A549 (cell line): ENCODE data around the gene SBK2. TPM values are rescaled to one million over a fixed set of nuclear protein-coding genes. Genes with fewer than 3 reads are reported as not detected.

Source experiments
- ATAC-seq, 2 experiments: fragments of 200-7000 bp in 1 of 2; fragments of >200 bp in 1 of 2; cut with Nextera tagmentation in 1 of 2; cut with Tn5 transposase in 1 of 2; 3 replicates each; pipeline versions ENCODE4 v1.8.0 to v1.9.1; 2018 to 2020; ENCODE audit warnings: mild to moderate bottlenecking in 1 of 2, moderate library complexity in 1 of 2
- CTCF ChIA-PET: fragments of 300-600 bp; sonication (Branson Sonifier 250); formaldehyde crosslinking; extraction: SDS; loops from one replicate; lab custom pipeline; 2021; ENCODE audit warnings: antibody characterized with exemption, inconsistent platforms; lab: Yijun Ruan, JAX
- POLR2A ChIA-PET: fragments of 350-600 bp; formaldehyde crosslinking; extraction: SDS; loops from one replicate; lab custom pipeline; 2021; ENCODE audit warnings: antibody characterized with exemption, inconsistent platforms; lab: Yijun Ruan, JAX
- DNase-seq, 2 experiments: peaks; one replicate each; pipeline versions ENCODE4 v3.0.0 to v3.0.0-alpha.2; 2011 to 2016; ENCODE audit warnings: low read depth in 1 of 2, low spot score in 1 of 2
- FAIRE-seq: peaks from 2 replicates; lab custom pipeline; 2011; peaks lifted over from hg19 to GRCh38; lab: Jason Lieb, UNC
- H3K27ac ChIP-seq, 2 experiments: fragments of >200 bp; sonication (Bioruptor Twin); formaldehyde crosslinking; 3 replicates each; pipeline ENCODE4 v1.5.1; 2016 to 2017
- H3K4me1 ChIP-seq: fragments of >200 bp; sonication (Bioruptor Twin); formaldehyde crosslinking; 3 replicates; pipeline ENCODE4 v1.6.1; 2016
- H3K4me2 ChIP-seq: fragments of >200 bp; sonication (Bioruptor Twin); formaldehyde crosslinking; 3 replicates; pipeline ENCODE4 v1.6.1; 2016
- H3K4me3 ChIP-seq: fragments of >200 bp; sonication (Bioruptor Twin); formaldehyde crosslinking; 3 replicates; pipeline ENCODE4 v1.5.1; 2016
- H3K9me3 ChIP-seq: fragments of >200 bp; sonication (Bioruptor Twin); formaldehyde crosslinking; 3 replicates; pipeline ENCODE4 v1.6.1; 2016
- BHLHE40 ChIP-seq: IDR thresholded peaks from 2 replicates; pipeline ENCODE4 v1.6.1; 2012; ENCODE audit warnings: low read depth, low read length, inconsistent platforms
- EHF ChIP-seq: fragments of 250-450 bp; sonication (Bioruptor Pico); IDR thresholded peaks from 2 replicates; pipeline ENCODE4 v1.5.0; 2020; ENCODE audit warnings: mild to moderate bottlenecking
- ESRRA ChIP-seq: fragments of 150-350 bp; IDR thresholded peaks from 2 replicates; pipeline ENCODE4 v1.6.1; 2014; ENCODE audit warnings: mild to moderate bottlenecking, low read length, borderline replicate concordance
- FOSL2 ChIP-seq, 2 experiments: fragments of 450-650 bp in 1 of 2; fragments of >200 bp in 1 of 2; sonication (Bioruptor Twin) in 1 of 2; formaldehyde crosslinking; IDR thresholded peaks; 2 replicates each; pipeline versions ENCODE4 v1.5.0 to v1.6.1; 2016 to 2020; ENCODE audit warnings: mild to moderate bottlenecking in 1 of 2, moderate library complexity in 1 of 2
- HEYL ChIP-seq: fragments of 250-450 bp; sonication (Bioruptor Pico); IDR thresholded peaks from 2 replicates; pipeline ENCODE4 v1.8.0; 2021; ENCODE audit warnings: mild to moderate bottlenecking, moderate library complexity
- JUNB ChIP-seq: fragments of >200 bp; sonication (Bioruptor Twin); formaldehyde crosslinking; IDR thresholded peaks from 2 replicates; pipeline ENCODE4 v1.6.1; 2016
- KDM1A ChIP-seq: fragments of 200-600 bp; sonication (generic); IDR thresholded peaks from 2 replicates; pipeline ENCODE4 v1.6.1; 2016; ENCODE audit warnings: low read depth, mild to moderate bottlenecking
- MAFK ChIP-seq: fragments of 450-650 bp; IDR thresholded peaks from 2 replicates; pipeline ENCODE4 v1.6.1; 2014; ENCODE audit not compliant: partially characterized antibody
- NFE2L2 ChIP-seq: fragments of 150-350 bp; conservative IDR thresholded peaks from 2 replicates; pipeline ENCODE4 v1.6.1; 2014; ENCODE audit warnings: low read length
- POLR2A ChIP-seq: IDR thresholded peaks from 2 replicates; pipeline ENCODE4 v1.6.1; 2012; ENCODE audit warnings: mild to moderate bottlenecking, low read length
- POLR2AphosphoS2 ChIP-seq: conservative IDR thresholded peaks from 2 replicates; pipeline ENCODE4 v1.6.1; 2012; ENCODE audit warnings: low read length, improper control_type of control experiment, inconsistent platforms
- RARB ChIP-seq: fragments of 250-450 bp; sonication (Bioruptor Pico); IDR thresholded peaks from 2 replicates; pipeline ENCODE4 v1.8.0; 2021; ENCODE audit warnings: mild to moderate bottlenecking, moderate library complexity
- RFX5 ChIP-seq: fragments of 450-650 bp; IDR thresholded peaks from 2 replicates; pipeline ENCODE4 v1.7.1; 2014; ENCODE audit warnings: antibody characterized with exemption, mild to moderate bottlenecking, moderate library complexity
- SREBF2 ChIP-seq: fragments of 450-650 bp; IDR thresholded peaks from 2 replicates; pipeline ENCODE4 v1.6.1; 2014; ENCODE audit warnings: mild to moderate bottlenecking, moderate library complexity
- ZFP36 ChIP-seq: fragments of 450-650 bp; IDR thresholded peaks from 2 replicates; pipeline ENCODE4 v1.6.1; 2014; ENCODE audit warnings: borderline replicate concordance; ENCODE audit not compliant: partially characterized antibody
- WGBS: methylation state at CpG from one replicate; pipeline ENCODE4 v1.1.6; 2017; ENCODE audit errors: missing lambda C conversion rate; 5-methylcytosine and 5-hydroxymethylcytosine counted together
- polyA plus RNA-seq, 4 experiments: library from polyadenylated mRNA; depleted of rRNA in 3 of 4; stranded (reverse); fragments of >200 nt; fragmentation: RNase III in 1 of 4; extraction: RNeasy Plus Mini Kit Qiagen cat#74134 plus additional on column Dnase treatment in 1 of 4; gene quantifications; 2 replicates in 3 of 4; 3 replicates in 1 of 4; pipeline ENCODE4 v1.2.3, GENCODE V29; 2011 to 2017
- TF ChIP-seq, protein P1 (sequence below): fragments of >200 bp; sonication (Bioruptor Twin); formaldehyde crosslinking; IDR thresholded peaks from 3 replicates; pipeline ENCODE4 v1.6.1; 2016
- TF ChIP-seq, protein P2 (sequence below): IDR thresholded peaks from 2 replicates; pipeline ENCODE4 v1.6.1; 2012
- TF ChIP-seq, protein P3 (sequence below): fragments of 450-650 bp; IDR thresholded peaks from 2 replicates; pipeline ENCODE4 v1.6.1; 2014; ENCODE audit warnings: antibody characterized with exemption
- TF ChIP-seq, protein P4 (sequence below): fragments of 200-600 bp; sonication (generic); IDR thresholded peaks from 2 replicates; pipeline ENCODE4 v1.6.1; 2016; ENCODE audit warnings: antibody characterized with exemption, mild to moderate bottlenecking, moderate library complexity

The SBK2 gene
- polyA plus RNA-seq, 2 of the 4 experiments (the other 2 are of a cell fraction): 0.89 to 1.1 TPM

DNA sequence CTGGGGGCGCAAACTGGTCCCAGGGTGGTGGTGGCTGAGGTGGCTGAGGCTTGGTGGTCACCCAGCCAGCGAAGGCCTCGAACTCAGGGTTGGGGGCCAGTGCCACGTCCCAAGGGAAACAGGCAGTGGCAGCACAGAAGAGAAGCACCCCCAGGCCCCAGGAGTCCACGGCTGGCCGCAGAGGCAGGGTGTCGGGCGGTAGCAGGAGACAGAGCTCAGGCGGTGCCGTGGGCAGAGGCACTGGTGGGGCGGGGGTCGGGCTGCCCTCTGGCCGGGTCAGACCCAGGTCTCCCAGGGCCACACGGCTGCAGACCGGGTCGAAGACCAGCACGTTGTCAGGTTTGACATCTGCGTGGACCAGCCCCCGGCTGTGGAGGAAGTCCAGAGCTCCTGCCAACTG is 4.2 kb upstream of the SBK2 start (continued):
- TF ChIP-seq MAFK (no peak), FOSL2 (IDR thresholded peaks at IDR 0.05) (no peak), FOSL2 (CRISPR knock-in tag; IDR thresholded peaks at IDR 0.05) (no peak), KDM1A (no peak), SREBF2 (no peak)

DNA sequence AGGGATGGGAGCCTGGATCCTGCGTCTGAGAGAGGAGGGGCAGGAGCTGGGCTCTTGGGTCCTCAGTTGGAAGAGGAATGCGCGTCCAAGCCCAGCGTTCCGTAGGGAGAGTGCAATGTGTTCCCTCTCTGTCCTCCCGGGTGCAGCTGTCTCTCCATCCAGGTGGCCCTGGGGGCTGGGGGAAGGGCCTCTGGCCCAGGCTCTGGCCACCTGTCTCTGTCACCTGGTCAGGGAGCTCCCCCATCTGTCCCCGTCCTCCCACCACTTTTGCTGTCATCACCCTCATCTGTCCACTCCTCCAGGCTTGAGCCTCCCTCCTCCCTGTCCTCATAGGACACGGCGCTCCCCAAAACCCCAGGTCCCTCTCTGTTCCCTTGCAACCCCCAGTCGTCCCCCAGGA is 3.7 kb upstream of the SBK2 start:
- DNase-seq: no peak
- no peak for TF ChIP-seq ZFP36
- no peak for TF ChIP-seq ESRRA
- TF ChIP-seq, protein P1, sequence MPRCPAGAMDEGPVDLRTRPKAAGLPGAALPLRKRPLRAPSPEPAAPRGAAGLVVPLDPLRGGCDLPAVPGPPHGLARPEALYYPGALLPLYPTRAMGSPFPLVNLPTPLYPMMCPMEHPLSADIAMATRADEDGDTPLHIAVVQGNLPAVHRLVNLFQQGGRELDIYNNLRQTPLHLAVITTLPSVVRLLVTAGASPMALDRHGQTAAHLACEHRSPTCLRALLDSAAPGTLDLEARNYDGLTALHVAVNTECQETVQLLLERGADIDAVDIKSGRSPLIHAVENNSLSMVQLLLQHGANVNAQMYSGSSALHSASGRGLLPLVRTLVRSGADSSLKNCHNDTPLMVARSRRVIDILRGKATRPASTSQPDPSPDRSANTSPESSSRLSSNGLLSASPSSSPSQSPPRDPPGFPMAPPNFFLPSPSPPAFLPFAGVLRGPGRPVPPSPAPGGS: no peak
- no peak for TF ChIP-seq BHLHE40
- TF ChIP-seq, protein P2, sequence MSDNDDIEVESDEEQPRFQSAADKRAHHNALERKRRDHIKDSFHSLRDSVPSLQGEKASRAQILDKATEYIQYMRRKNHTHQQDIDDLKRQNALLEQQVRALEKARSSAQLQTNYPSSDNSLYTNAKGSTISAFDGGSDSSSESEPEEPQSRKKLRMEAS: no peak
- no peak for TF ChIP-seq KDM1A
- TF ChIP-seq, all 56 proteins: peak for 0
- Histone ChIP-seq H3K9me3 (no peaks in the 10 kb centered on the region), H3K4me1 (peaks cover 37% of the 10 kb centered on the region), H3K4me2 (no peak overlapping the region), H3K27ac (peak overlapping the region in 1 of 2 experiments; percentile 3; a peak in 2 of 6 replicates), H3K4me3 (no peak overlapping the region)
- POLR2A ChIA-PET: no interaction called here
- FAIRE-seq: no peak
- WGBS: 80% methylated on average over 10 of the region's 10 CpGs
- CTCF ChIA-PET: interaction anchor here (1.3 to 3.2 kb wide), 2 partner anchors 12 to 66 kb away, joined by 3 to 10 read pairs; partner anchors contain the start of gene ZNF865
- ATAC-seq: no peak

DNA sequence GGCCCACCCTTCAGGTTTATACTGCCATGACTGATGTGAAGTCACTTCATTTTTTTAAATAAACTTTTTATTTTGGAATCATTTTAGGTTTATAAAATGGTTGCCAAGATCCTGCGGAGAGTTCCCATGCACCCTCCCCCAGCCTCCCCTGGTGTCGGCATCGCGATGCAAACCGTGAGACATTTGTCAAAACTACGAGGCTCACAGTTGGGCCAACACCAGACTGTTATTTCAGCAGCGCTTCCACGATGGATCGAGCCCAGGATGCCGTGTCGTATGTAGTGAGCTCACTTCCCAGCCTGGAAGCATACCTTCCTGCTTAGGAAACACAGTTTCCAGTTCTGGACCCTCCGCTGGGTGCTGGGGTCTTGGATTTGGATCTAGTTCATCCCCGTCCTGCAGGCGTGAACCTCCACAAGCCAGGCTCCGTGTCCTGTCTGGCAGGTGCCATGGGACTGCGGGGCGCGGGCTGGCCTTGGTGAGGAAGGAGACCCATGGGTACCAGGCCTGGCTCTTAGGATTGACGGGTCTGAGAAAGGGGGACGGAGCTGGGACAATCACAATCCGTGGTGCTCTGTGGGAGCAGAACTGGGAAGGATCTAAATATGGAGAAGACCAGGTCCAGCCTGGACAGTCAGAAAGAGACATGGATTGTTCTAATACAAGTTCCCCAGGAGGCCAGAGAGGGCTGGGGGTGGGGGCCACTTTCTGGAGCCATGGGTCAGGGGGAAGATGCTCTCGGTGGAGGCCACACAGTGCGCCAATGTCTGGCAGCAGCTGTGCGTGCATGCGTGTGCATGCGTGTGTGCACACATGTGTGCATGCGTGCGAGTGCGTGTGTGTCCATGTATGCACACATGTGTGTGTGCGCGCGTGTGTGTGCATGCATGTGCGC is 2.4 kb upstream of the SBK2 start:
- Histone ChIP-seq H3K4me2 (no peak overlapping the region), H3K4me1 (peaks cover 30% of the 10 kb centered on the region), H3K27ac (no peak overlapping the region), H3K4me3 (no peak overlapping the region), H3K9me3 (no peaks in the 10 kb centered on the region)
- 93% methylated on average over 32 of the region's 33 CpGs for WGBS
- no peak for ATAC-seq
- FAIRE-seq: no peak
- ChIA-PET POLR2A (no interaction called here), CTCF (interaction anchor here (3.2 kb wide), 1 partner anchor 67 kb away, joined by 10 read pairs; the partner anchor contains the start of gene ZNF865)
- TF ChIP-seq KDM1A: no peak
- no peak for TF ChIP-seq JUNB
- no peak for TF ChIP-seq EHF (CRISPR knock-in tag)
- TF ChIP-seq, protein P3, sequence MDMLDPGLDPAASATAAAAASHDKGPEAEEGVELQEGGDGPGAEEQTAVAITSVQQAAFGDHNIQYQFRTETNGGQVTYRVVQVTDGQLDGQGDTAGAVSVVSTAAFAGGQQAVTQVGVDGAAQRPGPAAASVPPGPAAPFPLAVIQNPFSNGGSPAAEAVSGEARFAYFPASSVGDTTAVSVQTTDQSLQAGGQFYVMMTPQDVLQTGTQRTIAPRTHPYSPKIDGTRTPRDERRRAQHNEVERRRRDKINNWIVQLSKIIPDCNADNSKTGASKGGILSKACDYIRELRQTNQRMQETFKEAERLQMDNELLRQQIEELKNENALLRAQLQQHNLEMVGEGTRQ: no peak
- TF ChIP-seq POLR2A: no peak
- TF ChIP-seq RARB: no peak
- TF ChIP-seq NFE2L2: no peak
- no peak for TF ChIP-seq RFX5
- TF ChIP-seq HEYL (CRISPR knock-in tag): no peak
- DNase-seq: no peak

DNA sequence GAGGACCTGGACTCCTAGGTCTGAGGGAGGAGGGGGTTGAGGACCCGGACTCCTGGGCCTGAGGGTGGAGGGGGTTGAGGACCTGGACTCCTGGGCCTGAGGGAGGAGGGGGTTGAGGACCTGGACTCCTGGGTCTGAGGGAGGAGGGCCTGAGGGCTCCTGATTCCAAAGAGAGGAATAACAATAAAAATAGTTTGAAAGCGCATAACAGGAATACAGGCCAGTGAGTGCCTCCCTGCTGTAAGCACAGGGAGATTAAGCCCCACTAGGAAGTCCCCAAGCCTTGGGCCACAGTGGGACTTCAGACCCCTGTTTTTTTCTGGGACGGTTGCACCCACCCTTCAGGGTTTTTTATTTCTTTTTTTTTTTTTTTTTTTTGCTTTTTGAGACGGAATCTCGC is 1.2 kb upstream of the SBK2 start:
- H3K4me1 ChIP-seq: peaks cover 30% of the 10 kb centered on the region
- ChIA-PET CTCF (interaction anchor here (0.7 to 1.7 kb wide), 2 partner anchors 10 to 61 kb away, joined by 3 read pairs; partner anchors contain the start of gene FIZ1), POLR2A (no interaction called here)
- TF ChIP-seq, protein P4, sequence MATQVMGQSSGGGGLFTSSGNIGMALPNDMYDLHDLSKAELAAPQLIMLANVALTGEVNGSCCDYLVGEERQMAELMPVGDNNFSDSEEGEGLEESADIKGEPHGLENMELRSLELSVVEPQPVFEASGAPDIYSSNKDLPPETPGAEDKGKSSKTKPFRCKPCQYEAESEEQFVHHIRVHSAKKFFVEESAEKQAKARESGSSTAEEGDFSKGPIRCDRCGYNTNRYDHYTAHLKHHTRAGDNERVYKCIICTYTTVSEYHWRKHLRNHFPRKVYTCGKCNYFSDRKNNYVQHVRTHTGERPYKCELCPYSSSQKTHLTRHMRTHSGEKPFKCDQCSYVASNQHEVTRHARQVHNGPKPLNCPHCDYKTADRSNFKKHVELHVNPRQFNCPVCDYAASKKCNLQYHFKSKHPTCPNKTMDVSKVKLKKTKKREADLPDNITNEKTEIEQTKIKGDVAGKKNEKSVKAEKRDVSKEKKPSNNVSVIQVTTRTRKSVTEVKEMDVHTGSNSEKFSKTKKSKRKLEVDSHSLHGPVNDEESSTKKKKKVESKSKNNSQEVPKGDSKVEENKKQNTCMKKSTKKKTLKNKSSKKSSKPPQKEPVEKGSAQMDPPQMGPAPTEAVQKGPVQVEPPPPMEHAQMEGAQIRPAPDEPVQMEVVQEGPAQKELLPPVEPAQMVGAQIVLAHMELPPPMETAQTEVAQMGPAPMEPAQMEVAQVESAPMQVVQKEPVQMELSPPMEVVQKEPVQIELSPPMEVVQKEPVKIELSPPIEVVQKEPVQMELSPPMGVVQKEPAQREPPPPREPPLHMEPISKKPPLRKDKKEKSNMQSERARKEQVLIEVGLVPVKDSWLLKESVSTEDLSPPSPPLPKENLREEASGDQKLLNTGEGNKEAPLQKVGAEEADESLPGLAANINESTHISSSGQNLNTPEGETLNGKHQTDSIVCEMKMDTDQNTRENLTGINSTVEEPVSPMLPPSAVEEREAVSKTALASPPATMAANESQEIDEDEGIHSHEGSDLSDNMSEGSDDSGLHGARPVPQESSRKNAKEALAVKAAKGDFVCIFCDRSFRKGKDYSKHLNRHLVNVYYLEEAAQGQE: no peak
- TF ChIP-seq POLR2AphosphoS2: no peak
- peak overlapping the region; percentile 68 to 80 for H3K27ac ChIP-seq
- 90% methylated on average over 4 of the region's 5 CpGs for WGBS
- H3K4me3 ChIP-seq: no peak overlapping the region
- no peak for DNase-seq
- H3K9me3 ChIP-seq: no peaks in the 10 kb centered on the region
- no peak for FAIRE-seq
- ATAC-seq: no peak
- H3K4me2 ChIP-seq: peak overlapping the region; percentile 35
